HEK293T (cell line): ENCODE results near the gene MYZAP.

ENCODE experiments used
- CTCF ChIA-PET: fragments of 350-600 bp; formaldehyde crosslinking; extraction: SDS; loops from one replicate; lab custom pipeline; 2021; ENCODE audit warnings: antibody characterized with exemption, inconsistent platforms; lab: Yijun Ruan, JAX
- POLR2A ChIA-PET: fragments of 350-600 bp; formaldehyde crosslinking; extraction: SDS; loops from one replicate; lab custom pipeline; 2020; ENCODE audit warnings: antibody characterized with exemption, inconsistent platforms; lab: Yijun Ruan, JAX
- DNase-seq: peaks from one replicate; pipeline ENCODE4 v3.0.0; 2012; ENCODE audit warnings: mixed read lengths; ENCODE audit errors: extremely low spot score
- ARNT ChIP-seq: fragments of 450-650 bp; IDR thresholded peaks from 2 replicates; pipeline ENCODE4 v1.6.1; 2017; ENCODE audit warnings: mild to moderate bottlenecking
- BHLHE40 ChIP-seq: fragments of 450-650 bp; IDR thresholded peaks from 2 replicates; pipeline ENCODE4 v1.6.1; 2016; ENCODE audit warnings: mild to moderate bottlenecking, moderate library complexity, borderline replicate concordance
- CTBP1 ChIP-seq: fragments of 450-650 bp; IDR thresholded peaks from 2 replicates; pipeline ENCODE4 v1.6.1; 2016; ENCODE audit warnings: borderline replicate concordance
- ELF4 ChIP-seq: fragments of 450-650 bp; IDR thresholded peaks from 2 replicates; pipeline ENCODE4 v1.6.1; 2017; ENCODE audit warnings: antibody characterized with exemption
- FOXA1 ChIP-seq: fragments of 450-650 bp; IDR thresholded peaks from 2 replicates; pipeline ENCODE4 v1.6.1; 2016; ENCODE audit warnings: mild to moderate bottlenecking
- FOXK2 ChIP-seq: fragments of 450-650 bp; IDR thresholded peaks from 2 replicates; pipeline ENCODE4 v1.6.1; 2016; ENCODE audit warnings: mild to moderate bottlenecking
- FOXM1 ChIP-seq: fragments of 450-650 bp; IDR thresholded peaks from 2 replicates; pipeline ENCODE4 v1.6.1; 2017; ENCODE audit warnings: mild to moderate bottlenecking, borderline replicate concordance
- HDGF ChIP-seq: fragments of 450-650 bp; IDR thresholded peaks from 2 replicates; pipeline ENCODE4 v1.6.1; 2017; ENCODE audit warnings: antibody characterized with exemption, borderline replicate concordance
- L3MBTL2 ChIP-seq: fragments of 450-650 bp; conservative IDR thresholded peaks from 2 replicates; pipeline ENCODE4 v1.6.1; 2016; ENCODE audit warnings: mild to moderate bottlenecking
- LEF1 ChIP-seq: fragments of 450-650 bp; IDR thresholded peaks from 2 replicates; pipeline ENCODE4 v1.6.1; 2017; ENCODE audit warnings: mild to moderate bottlenecking, borderline replicate concordance
- NFRKB ChIP-seq: fragments of 450-650 bp; IDR thresholded peaks from 2 replicates; pipeline ENCODE4 v1.6.1; 2016; ENCODE audit warnings: mild to moderate bottlenecking, moderate library complexity
- SP1 ChIP-seq: fragments of 450-650 bp; IDR thresholded peaks from 2 replicates; pipeline ENCODE4 v1.6.1; 2017
- SUZ12 ChIP-seq: fragments of 450-650 bp; IDR thresholded peaks from 2 replicates; pipeline ENCODE4 v1.6.1; 2016; ENCODE audit warnings: mild to moderate bottlenecking
- TARDBP ChIP-seq: fragments of 450-650 bp; IDR thresholded peaks from 2 replicates; pipeline ENCODE4 v1.6.1; 2016
- ZNF384 ChIP-seq: fragments of 450-650 bp; IDR thresholded peaks from 2 replicates; pipeline ENCODE4 v1.6.1; 2016
- TF ChIP-seq, protein P1 (sequence below): fragments of 450-650 bp; IDR thresholded peaks from 2 replicates; pipeline ENCODE4 v1.6.1; 2016

MYZAP gene

DNA sequence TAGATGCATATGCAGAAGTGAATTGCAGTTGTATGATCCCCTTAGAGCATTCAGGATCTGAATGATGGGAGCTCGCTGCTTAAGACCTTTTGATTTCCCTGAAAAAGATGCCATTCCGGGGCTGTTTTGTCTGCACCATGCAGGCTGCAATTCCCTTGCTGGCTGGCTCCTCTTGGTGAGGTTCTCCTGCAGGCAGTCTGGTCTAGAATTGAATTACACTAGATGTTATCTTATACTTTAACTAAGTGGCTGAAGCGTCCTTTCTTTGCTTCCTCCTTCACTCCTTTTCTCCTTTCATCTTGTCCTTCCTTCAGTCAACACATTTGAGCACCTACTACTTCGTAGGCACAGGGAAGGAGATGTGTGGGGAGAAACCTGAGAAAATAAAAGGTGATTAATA is 18.6 kb upstream of the MYZAP start:
- no peak for DNase-seq
- no peak for TF ChIP-seq HDGF
- no peak for TF ChIP-seq NFRKB
- no peak for TF ChIP-seq FOXK2
- no peak for TF ChIP-seq ARNT
- ChIA-PET POLR2A (no interaction called here), CTCF (interaction anchor here (0.6 kb wide), 1 partner anchor 1091 kb away, joined by 5 read pairs; no protein-coding TSS in a partner anchor)

DNA sequence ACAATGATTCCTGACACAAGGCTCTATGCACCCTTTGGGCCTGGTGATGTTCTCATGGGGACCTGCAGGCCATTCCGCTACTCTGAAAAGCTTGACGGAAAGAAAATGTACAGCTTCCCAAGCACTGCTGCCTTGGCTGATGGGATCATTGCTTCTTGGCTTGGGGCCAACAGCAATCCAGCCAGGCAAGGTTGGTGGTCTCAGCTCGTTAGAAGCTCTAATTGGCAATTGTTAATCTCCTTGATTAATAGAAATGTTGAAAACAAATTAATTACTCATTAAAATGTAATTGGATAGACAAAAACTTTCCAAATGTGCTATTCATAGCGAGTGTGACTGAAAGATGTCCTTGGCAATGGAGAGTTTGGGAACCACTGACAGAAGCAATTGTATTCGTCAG is 16.3 kb upstream of the MYZAP start:
- CTCF ChIA-PET: no interaction called here
- no peak for DNase-seq
- no peak for TF ChIP-seq FOXK2
- no peak for TF ChIP-seq TARDBP
- TF ChIP-seq SUZ12: no peak
- TF ChIP-seq CTBP1: no peak
- TF ChIP-seq NFRKB: no peak
- POLR2A ChIA-PET: no interaction called here

DNA sequence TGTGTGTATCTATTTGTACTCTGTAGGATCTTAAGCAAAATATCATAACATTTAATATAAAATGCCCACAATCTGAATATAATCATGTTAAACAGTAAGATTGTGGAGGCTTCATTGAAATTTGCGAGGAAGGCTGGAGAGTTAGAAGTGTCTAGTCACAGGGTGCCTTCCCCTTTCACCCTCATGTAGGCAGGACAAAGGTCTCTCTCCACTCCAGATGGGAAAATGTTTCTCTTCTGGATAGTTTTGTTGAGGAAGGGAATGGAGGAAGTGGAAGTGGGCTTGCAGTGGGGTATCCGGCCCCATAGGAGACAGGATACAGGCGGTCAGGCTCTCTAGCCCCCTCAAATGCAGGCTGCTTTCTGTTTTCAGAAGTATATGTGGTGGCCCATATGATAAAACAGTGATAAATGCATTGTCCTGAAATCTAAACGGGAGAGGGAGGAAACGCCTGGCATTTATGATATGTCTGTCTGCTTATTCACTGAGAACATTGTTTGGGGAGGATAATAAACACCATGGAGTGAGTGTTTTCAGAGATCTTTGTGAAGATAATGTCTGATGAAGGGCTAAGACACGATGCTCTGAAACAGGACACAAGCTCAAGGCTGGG is 13.3 kb upstream of the MYZAP start:
- no peak for DNase-seq
- TF ChIP-seq L3MBTL2 (no peak), SP1 (no peak), ELF4 (no peak), FOXA1 (no peak), SUZ12 (no peak), NFRKB (no peak), CTBP1 (no peak), ZNF384 (no peak), FOXM1 (no peak), BHLHE40 (no peak), LEF1 (no peak), ARNT (no peak), HDGF (no peak), FOXK2 (no peak)
- TF ChIP-seq, protein P1, sequence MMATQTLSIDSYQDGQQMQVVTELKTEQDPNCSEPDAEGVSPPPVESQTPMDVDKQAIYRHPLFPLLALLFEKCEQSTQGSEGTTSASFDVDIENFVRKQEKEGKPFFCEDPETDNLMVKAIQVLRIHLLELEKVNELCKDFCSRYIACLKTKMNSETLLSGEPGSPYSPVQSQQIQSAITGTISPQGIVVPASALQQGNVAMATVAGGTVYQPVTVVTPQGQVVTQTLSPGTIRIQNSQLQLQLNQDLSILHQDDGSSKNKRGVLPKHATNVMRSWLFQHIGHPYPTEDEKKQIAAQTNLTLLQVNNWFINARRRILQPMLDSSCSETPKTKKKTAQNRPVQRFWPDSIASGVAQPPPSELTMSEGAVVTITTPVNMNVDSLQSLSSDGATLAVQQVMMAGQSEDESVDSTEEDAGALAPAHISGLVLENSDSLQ: no peak
- POLR2A ChIA-PET: no interaction called here
- CTCF ChIA-PET: no interaction called here

DNA sequence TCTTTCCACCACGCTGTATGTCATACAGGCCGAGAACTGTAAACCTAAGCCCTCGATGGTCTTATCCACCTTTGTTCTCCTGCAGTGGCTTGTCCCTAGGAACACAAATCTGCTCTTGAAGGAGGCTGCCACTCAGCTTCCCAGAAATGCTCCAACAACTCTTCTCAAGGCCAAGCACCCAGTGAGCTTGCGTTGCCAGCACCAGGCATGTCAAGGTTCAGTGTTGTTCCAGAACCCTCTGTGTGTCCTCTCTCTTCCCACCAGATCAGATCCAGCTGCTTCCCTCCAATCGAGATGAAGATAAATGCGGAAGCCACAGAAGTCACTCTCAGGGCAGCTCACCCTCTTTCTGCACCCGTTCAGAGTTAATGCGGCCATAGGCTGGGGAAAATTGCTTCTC is 11.3 kb upstream of the MYZAP start:
- no peak for DNase-seq
- TF ChIP-seq NFRKB (no peak), TARDBP (no peak), FOXA1 (no peak), ARNT (no peak), LEF1 (no peak), ZNF384 (no peak), HDGF (no peak), FOXK2 (no peak), BHLHE40 (no peak), FOXM1 (no peak), CTBP1 (no peak), SP1 (no peak), L3MBTL2 (no peak), SUZ12 (no peak), ELF4 (no peak)
- TF ChIP-seq, protein P1: no peak
- ChIA-PET POLR2A (no interaction called here), CTCF (no interaction called here)

DNA sequence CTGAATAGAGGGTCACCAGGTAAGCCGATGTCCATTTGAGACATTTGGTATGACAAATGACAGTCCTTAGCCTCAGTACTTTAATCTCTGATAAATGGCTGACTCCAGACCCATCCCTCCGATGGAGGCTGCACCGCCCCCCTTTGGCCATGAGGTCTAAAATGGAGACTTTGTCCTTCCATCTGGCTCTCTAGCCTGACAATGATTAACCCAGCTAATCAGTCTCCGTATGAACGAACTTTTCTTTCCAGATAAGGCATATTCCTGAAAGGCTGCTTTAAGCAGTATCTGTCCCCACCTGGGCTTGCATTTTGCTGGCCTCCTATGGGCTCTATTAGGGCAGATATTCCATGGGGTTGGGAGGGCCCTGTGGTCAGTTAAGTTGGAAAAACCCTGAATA is 10.8 kb upstream of the MYZAP start:
- TF ChIP-seq FOXM1: no peak
- TF ChIP-seq TARDBP: no peak
- no peak for TF ChIP-seq ZNF384
- TF ChIP-seq HDGF: no peak
- no peak for TF ChIP-seq BHLHE40
- no peak for TF ChIP-seq ARNT
- no peak for TF ChIP-seq FOXA1
- TF ChIP-seq CTBP1: no peak
- TF ChIP-seq SUZ12: no peak
- no peak for TF ChIP-seq FOXK2
- ChIA-PET POLR2A (no interaction called here), CTCF (no interaction called here)
- DNase-seq: no peak

DNA sequence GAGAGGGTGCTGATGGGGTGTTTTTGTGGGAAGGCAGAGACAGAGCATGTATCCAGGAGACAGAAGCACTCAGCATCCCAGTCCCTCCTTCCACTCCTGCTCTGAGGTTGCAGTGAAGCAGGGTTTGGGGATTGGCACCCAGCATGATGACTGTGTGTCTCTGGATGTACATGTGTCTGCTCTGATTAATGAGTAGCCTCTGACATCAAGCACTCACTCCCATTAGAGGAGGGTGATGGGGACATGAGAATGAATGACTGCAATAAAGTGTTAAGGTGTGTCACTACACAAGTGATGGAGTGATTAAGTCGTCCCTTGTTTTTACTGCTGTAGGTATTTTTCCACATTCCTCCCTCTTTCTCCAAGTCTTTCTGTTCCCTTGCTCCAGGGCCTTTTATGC is 9.6 kb upstream of the MYZAP start:
- ChIA-PET POLR2A (no interaction called here), CTCF (no interaction called here)
- TF ChIP-seq HDGF (no peak), FOXA1 (no peak), ARNT (no peak), BHLHE40 (no peak), L3MBTL2 (no peak), ZNF384 (no peak), CTBP1 (no peak), SP1 (no peak), FOXM1 (no peak), ELF4 (no peak), NFRKB (no peak)

DNA sequence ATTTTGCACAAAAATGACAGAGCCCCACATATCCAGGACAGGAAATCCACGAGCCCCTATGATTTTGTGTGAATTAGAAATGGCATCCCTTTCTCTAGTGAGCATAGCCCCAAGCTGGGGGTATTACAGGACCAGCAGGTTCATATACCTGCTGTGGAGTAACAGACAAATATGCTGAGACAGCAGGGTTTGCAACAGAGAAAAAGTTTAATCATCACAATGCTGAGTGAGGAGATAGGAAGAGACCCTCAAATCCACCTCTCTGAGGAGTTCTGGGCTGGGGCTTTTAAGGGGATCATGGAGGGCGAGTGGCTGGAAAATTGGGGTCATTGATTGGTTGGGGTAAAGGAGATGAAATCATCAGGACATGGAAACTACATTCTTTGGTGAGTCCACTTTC is 8.4 kb upstream of the MYZAP start:
- CTCF ChIA-PET: no interaction called here
- TF ChIP-seq HDGF (no peak), TARDBP (no peak), ZNF384 (no peak), LEF1 (no peak), L3MBTL2 (no peak)
- POLR2A ChIA-PET: no interaction called here

More for the DNA sequence above, 9.6 kb upstream of the MYZAP start:
- DNase-seq: no peak

More for the DNA sequence above, 8.4 kb upstream of the MYZAP start:
- no peak for DNase-seq
